Mucosa of rectum (tissue), 2 donors: ENCODE results near the gene CRYBA4.

Experiments
- H3K27ac ChIP-seq, 2 donors: one replicate each; pipeline ENCODE4 v1.7.0; 2013; ENCODE audit warnings: inconsistent platforms in 2 of 2, low read depth in 2 of 2, low read length in 2 of 2
- H3K27me3 ChIP-seq, 2 donors: one replicate each; pipeline ENCODE4 v1.7.0; 2013; ENCODE audit warnings: low read length in 2 of 2; ENCODE audit not compliant: control insufficient read depth in 2 of 2, insufficient read depth in 2 of 2
- H3K36me3 ChIP-seq, 2 donors: one replicate each; pipeline ENCODE4 v1.7.0; 2013; ENCODE audit warnings: low read length in 2 of 2; ENCODE audit not compliant: control insufficient read depth in 2 of 2, insufficient read depth in 2 of 2
- H3K4me1 ChIP-seq, 2 donors: one replicate each; pipeline ENCODE4 v1.7.0; 2013; ENCODE audit warnings: low read length in 2 of 2, mild to moderate bottlenecking in 1 of 2; ENCODE audit not compliant: control insufficient read depth in 2 of 2, insufficient read depth in 2 of 2
- H3K4me3 ChIP-seq, 2 donors: one replicate each; pipeline ENCODE4 v1.7.0; 2013; ENCODE audit warnings: low read length in 2 of 2
- H3K9ac ChIP-seq, 2 donors: one replicate each; pipeline ENCODE4 v1.7.0; 2013; ENCODE audit warnings: low read length in 2 of 2, low read depth in 1 of 2, mild to moderate bottlenecking in 1 of 2
- H3K9me3 ChIP-seq, 2 donors: one replicate each; pipeline ENCODE4 v1.7.0; 2013; ENCODE audit warnings: low read length in 2 of 2; ENCODE audit not compliant: control insufficient read depth in 2 of 2
- donor health status: healthy.
- donor health status: Normal muscosa, but diverticular disease.

Gene CRYBA4

DNA sequence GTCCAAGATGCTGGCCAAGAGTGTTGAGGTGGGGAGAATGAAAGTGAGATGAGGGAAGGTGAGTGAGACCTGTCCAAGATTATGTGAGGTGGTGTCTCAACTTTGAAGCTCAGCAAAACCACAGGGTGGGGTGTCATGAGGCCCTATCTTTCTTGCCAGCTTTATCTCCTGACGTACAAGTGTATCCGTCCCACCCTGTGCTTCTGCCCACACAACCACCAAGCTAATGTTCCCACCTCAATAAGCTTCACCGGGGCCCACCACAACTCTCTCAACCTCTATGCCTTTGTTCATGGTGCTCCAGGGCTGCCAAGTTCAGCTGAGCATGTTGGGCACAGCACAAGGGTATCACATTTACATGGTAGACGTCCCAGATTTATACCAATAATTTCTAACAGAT, 24.7 kb upstream of the CRYBA4 start:
- Histone ChIP-seq H3K4me3 (no peak overlapping the region), H3K9ac (no peak overlapping the region), H3K27ac (no peak overlapping the region), H3K9me3 (no peaks in the 10 kb centered on the region), H3K36me3 (no peaks in the 10 kb centered on the region), H3K27me3 (no peaks in the 10 kb centered on the region), H3K4me1 (peaks cover 5 to 6% of the 10 kb centered on the region in 2 donors)

DNA sequence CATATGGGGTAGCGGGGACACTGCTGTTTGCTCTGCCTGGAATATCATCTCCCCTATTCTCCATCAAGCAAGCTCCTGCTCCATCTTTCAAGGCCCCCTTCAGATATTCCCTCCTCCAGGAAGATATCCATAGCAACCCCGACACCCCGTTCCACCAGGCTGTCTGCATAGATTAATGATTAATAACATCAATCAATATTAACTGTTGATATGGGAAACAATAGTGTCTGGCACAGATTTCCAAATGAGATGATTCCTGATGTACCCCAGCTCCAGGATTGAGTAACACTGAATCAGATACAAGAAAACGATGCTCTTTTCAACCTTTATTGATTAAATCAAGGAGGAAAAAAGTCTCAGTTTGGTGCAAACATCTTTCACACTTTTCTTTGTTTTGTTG, 24.3 kb upstream of the CRYBA4 start:
- Histone ChIP-seq H3K9me3 (no peaks in the 10 kb centered on the region), H3K36me3 (no peaks in the 10 kb centered on the region), H3K9ac (no peak overlapping the region), H3K27ac (no peak overlapping the region), H3K4me1 (peaks cover 2% of the 10 kb centered on the region in 2 donors), H3K4me3 (no peak overlapping the region), H3K27me3 (no peaks in the 10 kb centered on the region)

DNA sequence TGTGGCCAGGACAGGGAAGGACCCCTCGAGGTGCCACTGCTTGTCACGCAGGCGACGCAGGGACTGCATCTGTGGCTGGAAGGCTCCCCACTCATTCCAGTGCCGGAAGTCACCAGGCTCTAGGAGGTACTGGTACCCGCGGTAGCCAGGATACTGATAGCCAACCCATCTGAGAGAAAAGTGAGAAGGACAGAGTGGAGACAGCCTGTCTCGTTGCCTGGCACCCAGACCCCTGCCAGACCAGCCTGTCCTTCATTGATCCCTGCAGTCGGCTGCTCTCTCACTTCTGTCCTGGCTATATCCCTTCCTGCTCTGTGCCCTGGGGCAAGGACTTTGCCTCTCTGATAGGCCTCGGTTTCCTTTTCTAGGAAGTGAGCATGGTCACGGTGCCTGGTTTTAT, 22.3 kb upstream of the CRYBA4 start:
- Histone ChIP-seq H3K9me3 (no peaks in the 10 kb centered on the region), H3K4me3 (no peak overlapping the region), H3K27ac (no peak overlapping the region), H3K4me1 (no peaks in the 10 kb centered on the region), H3K36me3 (no peaks in the 10 kb centered on the region), H3K27me3 (no peaks in the 10 kb centered on the region), H3K9ac (no peak overlapping the region)

DNA sequence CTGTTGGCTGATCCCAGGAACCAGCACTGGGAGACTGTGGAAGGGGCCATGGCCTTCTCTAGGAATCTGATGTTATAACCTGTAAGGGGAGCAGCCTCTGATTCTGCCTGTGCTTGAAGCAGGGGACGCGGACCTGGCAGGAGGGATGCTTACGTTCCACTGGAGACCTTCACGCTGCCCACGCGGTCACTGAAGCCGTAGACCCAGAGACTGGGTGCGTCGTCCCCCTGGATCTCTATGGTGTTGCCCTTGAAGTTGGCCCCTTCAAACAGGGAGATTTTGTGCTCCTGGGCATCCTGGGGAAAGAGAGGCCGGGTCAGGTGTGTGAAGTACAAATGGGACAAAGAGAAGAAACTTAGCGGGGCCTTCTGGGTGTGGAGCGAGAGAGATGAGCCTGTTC, 20.0 kb upstream of the CRYBA4 start:
- H3K27ac ChIP-seq, result no peak overlapping the region
- no peaks in the 10 kb centered on the region for H3K36me3 ChIP-seq
- H3K4me3 ChIP-seq, result no peak overlapping the region
- H3K27me3 ChIP-seq, result no peaks in the 10 kb centered on the region
- no peaks in the 10 kb centered on the region for H3K9me3 ChIP-seq
- no peaks in the 10 kb centered on the region for H3K4me1 ChIP-seq
- no peak overlapping the region for H3K9ac ChIP-seq

DNA sequence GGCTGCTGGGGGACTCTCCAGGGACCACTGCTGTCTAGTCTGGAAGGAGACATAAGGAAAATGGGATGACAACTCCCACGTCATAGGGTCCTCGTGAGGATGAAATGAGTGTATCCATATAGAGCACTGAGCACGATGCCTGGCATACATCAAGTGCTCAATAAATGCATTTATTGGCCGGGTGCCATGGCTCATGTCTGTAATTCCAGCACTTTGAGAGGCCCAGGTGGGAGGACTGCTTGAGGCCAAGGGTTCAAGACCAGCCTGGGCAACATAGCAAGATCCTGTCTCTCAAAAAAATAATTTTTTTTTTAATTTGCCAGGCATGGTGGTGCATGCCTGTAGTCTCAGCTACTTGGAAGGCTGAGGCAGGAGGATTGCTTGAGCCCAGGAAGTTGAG, 19.6 kb upstream of the CRYBA4 start:
- no peak overlapping the region for H3K9ac ChIP-seq
- no peak overlapping the region for H3K27ac ChIP-seq
- H3K4me3 ChIP-seq, result no peak overlapping the region
- no peaks in the 10 kb centered on the region for H3K9me3 ChIP-seq
- no peaks in the 10 kb centered on the region for H3K4me1 ChIP-seq
- no peaks in the 10 kb centered on the region for H3K36me3 ChIP-seq
- H3K27me3 ChIP-seq, result no peaks in the 10 kb centered on the region

DNA sequence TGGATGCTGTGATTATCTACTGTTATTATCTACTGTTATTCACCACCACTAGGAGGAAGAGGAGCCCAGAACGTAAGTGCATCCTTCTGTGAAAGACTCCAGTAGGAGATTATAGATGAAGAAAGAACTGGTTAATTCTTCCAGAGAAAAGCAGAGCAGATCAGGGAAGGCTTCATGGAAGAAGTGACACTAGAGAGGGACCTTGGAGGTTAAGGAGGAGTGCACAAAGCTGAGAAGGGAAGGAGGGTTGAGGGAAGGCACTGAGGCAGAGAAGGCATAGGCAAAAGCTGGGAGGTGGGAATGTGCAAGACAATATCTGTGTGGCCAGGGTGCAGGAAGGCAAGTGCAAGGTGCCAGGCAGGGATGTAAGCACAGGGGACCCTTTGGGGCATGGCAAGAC, 17.4 kb upstream of the CRYBA4 start:
- Histone ChIP-seq H3K27ac (no peak overlapping the region), H3K9me3 (no peaks in the 10 kb centered on the region), H3K9ac (no peak overlapping the region), H3K36me3 (no peaks in the 10 kb centered on the region), H3K4me3 (no peak overlapping the region), H3K4me1 (no peaks in the 10 kb centered on the region), H3K27me3 (no peaks in the 10 kb centered on the region)

DNA sequence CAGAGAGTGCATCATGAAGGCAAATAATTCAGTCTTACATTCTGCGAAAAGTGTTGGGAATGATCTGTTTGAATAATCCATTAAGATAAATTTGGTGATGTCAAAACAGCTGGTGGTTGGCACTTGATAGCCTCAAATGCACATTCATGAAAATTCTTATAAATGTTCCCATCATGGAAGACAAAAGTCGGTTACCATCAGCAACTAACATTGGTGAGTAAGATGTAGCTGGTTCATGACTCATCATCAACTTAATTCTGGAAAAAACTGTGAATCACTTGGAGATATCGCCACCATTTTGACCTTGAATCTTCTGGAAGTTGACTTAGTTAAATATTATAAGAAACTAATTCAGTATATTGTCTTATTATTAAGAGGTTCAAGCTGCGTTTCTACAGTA, 15.2 kb upstream of the CRYBA4 start:
- Histone ChIP-seq H3K9me3 (no peaks in the 10 kb centered on the region), H3K4me3 (no peak overlapping the region), H3K27ac (no peak overlapping the region), H3K27me3 (no peaks in the 10 kb centered on the region), H3K9ac (no peak overlapping the region), H3K4me1 (peaks cover 0 to 11% of the 10 kb centered on the region in 2 donors), H3K36me3 (no peaks in the 10 kb centered on the region)

DNA sequence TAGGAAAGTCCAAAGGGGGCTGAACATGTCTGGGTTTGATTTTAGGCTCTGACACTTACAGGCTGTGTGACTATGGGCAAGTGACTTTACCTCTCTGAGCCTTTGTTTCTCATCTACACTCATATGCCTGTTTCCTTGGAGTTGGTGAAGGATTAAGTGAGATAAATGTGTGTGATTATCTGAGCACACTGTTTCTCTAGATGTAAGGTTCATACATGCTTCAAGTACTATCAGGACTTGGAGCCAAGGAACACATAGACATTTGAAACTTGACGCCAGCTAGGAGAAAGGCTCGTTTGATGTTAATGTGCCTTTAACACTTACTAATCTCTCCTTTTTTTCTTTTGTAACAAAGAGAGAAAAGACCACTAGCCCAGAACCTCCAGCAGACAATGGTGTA, 13.6 kb upstream of the CRYBA4 start:
- no peak overlapping the region for H3K27ac ChIP-seq

DNA sequence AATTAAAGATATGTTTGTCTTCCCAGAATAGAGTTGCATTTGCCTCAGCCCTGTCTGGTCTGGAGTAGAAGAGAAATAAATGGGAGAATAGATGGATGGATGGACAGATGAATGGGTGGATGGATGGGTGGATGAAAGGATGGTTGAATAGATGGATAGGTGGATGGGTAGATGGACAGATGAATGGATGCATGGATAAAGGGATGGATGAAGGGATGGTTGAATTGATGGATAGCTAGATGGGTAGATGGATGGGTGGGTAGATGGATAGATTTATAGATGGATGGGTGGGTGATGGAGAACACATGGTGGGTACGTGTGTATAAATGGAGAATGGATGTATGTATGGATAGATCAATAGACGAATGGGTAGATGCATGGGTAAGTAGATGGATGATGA, 12.5 kb upstream of the CRYBA4 start:
- Histone ChIP-seq H3K4me3 (no peak overlapping the region), H3K27ac (peak overlapping the region in 1 of 2 donors; percentile 52), H3K27me3 (peaks cover 0 to 3% of the 10 kb centered on the region in 2 donors), H3K9ac (no peak overlapping the region), H3K4me1 (peaks cover 0 to 11% of the 10 kb centered on the region in 2 donors), H3K9me3 (no peaks in the 10 kb centered on the region), H3K36me3 (no peaks in the 10 kb centered on the region)

More for the DNA sequence above, 13.6 kb upstream of the CRYBA4 start:
- Histone ChIP-seq H3K9me3 (no peaks in the 10 kb centered on the region), H3K9ac (no peak overlapping the region), H3K4me3 (no peak overlapping the region), H3K4me1 (peaks cover 0 to 11% of the 10 kb centered on the region in 2 donors), H3K27me3 (peaks cover 0 to 3% of the 10 kb centered on the region in 2 donors), H3K36me3 (no peaks in the 10 kb centered on the region)

DNA sequence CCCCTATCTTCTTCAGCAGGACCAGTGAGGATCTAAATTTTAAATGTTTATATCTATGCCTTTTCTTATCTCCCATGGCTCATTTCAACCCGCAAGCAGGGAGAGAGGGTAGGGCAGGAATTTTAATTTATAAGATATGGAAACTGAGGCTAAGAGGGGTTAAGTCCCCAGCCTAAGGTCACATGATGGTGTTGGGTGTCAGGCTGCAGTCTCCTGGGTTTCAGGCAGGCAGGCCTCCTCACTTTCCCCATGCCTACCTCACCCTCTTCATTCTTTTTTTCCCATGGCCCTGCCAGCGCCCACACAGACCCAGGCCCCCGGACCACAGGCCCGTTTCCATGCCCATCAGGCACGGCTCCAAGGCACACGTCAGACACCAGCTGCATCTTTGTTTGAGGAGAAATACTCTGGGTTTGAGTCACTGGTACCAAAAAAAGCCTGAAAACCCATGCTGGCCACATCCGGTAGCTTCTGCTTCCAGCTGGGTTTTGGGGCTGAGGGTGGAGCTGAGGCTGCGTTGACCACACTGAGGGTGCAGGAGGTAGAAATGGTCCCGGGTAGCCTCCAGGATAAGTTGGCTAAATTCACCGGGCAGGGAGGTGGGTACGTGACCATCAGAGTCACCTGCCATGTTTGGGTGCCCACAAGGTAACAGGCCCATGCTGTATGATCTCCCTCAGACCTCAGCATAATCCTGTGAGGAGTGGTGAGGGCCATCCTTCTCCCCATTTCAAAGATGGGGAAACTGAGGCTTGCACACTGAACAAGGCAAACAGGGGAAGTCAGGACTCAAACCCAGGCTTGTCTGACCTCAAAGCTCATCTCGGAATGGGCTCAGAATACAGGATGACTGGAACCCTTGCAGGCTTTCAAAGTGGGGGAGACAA, 11.4 kb upstream of the CRYBA4 start:
- Histone ChIP-seq H3K4me1 (peaks cover 0 to 13% of the 10 kb centered on the region in 2 donors), H3K27ac (peak overlapping the region in 1 of 2 donors; percentile 52), H3K9ac (peak overlapping the region in 1 of 2 donors; percentile 24), H3K36me3 (no peaks in the 10 kb centered on the region), H3K4me3 (no peak overlapping the region), H3K27me3 (peaks cover 0 to 3% of the 10 kb centered on the region in 2 donors), H3K9me3 (no peaks in the 10 kb centered on the region)
